Measurements from ENCODE around the gene INSIG1. TPM values are rescaled to one million over a fixed set of nuclear protein-coding genes. Genes with fewer than 3 reads are reported as not detected.
A peak's percentile ranks its signal among the peaks of the same experiment; 100 is the strongest.

The INSIG1 gene
- polyA plus RNA-seq, 3 donors: 37.1 to 85.6 (median 39.6) TPM

DNA sequence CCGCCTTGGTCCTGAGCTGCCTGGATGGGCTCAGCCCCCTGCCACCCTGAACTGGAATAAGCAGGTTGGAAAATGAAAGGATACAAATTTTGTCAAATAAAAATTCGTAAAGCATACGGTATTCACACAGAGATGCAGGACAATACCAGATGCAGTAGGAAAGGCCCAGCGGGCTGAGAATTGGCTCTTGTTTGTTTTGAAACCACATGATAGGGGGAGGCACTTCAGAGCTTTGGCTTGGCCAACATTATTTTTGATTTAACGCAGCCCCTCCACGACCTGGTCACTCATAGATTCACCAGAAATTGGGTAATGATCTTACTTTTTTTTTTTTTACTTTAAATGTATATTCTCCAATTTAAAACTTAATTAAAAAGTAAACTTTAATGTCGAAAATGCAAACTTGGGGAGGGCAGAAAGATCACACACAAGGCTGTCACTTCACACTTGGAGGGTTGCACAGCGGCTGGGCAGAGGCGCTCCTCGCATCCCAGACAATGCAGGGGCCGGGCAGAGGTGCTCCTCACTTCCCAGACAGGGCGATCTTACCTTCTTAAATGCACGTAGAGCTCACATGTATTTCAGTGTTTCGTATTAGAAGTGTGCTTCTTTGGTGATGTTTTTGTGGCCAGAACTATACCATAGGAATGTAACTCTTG lies 17.8 kb upstream of the INSIG1 start:
- Histone ChIP-seq H3K36me3 (replicated peaks in 1 of 2; ENCODE audit: control insufficient read depth in 1 of 2, insufficient read depth in 2 of 2, low read length in 2 of 2) (no peaks in the 10 kb centered on the region), H3K9me3 (replicated peaks in 1 of 2; ENCODE audit: control insufficient read depth in 1 of 2, insufficient read depth in 1 of 2, low read length in 2 of 2) (no peaks in the 10 kb centered on the region), H3K27ac (ENCODE audit: low read depth in 1 of 2, low read length in 2 of 2) (no peak overlapping the region), H2AFZ (ENCODE audit: insufficient read depth, low read depth, low read length, poor library complexity, severe bottlenecking) (no peak overlapping the region), H4K20me1 (ENCODE audit: insufficient read depth, low read length) (no peaks in the 10 kb centered on the region), H3K27me3 (ENCODE audit: control insufficient read depth in 2 of 2, insufficient read depth in 2 of 2, low read length in 2 of 2) (no peaks in the 10 kb centered on the region), H3K4me1 (ENCODE audit: control insufficient read depth in 1 of 2, insufficient read depth in 2 of 2, low read length in 2 of 2) (peaks cover 17% of the 10 kb centered on the region in 2 donors), H3K4me3 (replicated peaks in 1 of 3; ENCODE audit: low read depth in 2 of 3, low read length in 3 of 3) (no peak overlapping the region), H3K79me2 (ENCODE audit: insufficient read depth, low read length) (no peaks in the 10 kb centered on the region), H3K4me2 (replicated peaks; ENCODE audit: extremely low read depth, low read length, poor library complexity, severe bottlenecking) (no peak overlapping the region), H3K9ac (ENCODE audit: insufficient read depth, low read length, poor library complexity, severe bottlenecking) (no peak overlapping the region)
- Mint-ChIP-seq H3K36me3 (no peaks in the 10 kb centered on the region), H3K4me3 (no peak overlapping the region), H3K27ac (peak overlapping the region in 1 of 7 donors; percentile 85), H3K9me3 (peaks cover 0 to 1% (median 0%) of the 10 kb centered on the region in 7 donors), H3K27me3 (ENCODE audit: low read depth in 3 of 3) (peaks cover 6 to 11% (median 10%) of the 10 kb centered on the region in 3 donors), H3K4me1 (peaks cover 28% of the 10 kb centered on the region)
- 96% methylated on average over 7 of the region's 14 CpGs for WGBS (ENCODE audit: insufficient coverage)
- DNase-seq: no peak
- intact Hi-C loops (cut with micrococcal nuclease): loop anchor here (5.0 to 10.0 kb wide), 2 partner anchors 65 to 73 kb away; no protein-coding TSS in a partner anchor
- TF ChIP-seq, protein P1, sequence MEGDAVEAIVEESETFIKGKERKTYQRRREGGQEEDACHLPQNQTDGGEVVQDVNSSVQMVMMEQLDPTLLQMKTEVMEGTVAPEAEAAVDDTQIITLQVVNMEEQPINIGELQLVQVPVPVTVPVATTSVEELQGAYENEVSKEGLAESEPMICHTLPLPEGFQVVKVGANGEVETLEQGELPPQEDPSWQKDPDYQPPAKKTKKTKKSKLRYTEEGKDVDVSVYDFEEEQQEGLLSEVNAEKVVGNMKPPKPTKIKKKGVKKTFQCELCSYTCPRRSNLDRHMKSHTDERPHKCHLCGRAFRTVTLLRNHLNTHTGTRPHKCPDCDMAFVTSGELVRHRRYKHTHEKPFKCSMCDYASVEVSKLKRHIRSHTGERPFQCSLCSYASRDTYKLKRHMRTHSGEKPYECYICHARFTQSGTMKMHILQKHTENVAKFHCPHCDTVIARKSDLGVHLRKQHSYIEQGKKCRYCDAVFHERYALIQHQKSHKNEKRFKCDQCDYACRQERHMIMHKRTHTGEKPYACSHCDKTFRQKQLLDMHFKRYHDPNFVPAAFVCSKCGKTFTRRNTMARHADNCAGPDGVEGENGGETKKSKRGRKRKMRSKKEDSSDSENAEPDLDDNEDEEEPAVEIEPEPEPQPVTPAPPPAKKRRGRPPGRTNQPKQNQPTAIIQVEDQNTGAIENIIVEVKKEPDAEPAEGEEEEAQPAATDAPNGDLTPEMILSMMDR (IDR thresholded peaks at IDR 0.05): no peak

DNA sequence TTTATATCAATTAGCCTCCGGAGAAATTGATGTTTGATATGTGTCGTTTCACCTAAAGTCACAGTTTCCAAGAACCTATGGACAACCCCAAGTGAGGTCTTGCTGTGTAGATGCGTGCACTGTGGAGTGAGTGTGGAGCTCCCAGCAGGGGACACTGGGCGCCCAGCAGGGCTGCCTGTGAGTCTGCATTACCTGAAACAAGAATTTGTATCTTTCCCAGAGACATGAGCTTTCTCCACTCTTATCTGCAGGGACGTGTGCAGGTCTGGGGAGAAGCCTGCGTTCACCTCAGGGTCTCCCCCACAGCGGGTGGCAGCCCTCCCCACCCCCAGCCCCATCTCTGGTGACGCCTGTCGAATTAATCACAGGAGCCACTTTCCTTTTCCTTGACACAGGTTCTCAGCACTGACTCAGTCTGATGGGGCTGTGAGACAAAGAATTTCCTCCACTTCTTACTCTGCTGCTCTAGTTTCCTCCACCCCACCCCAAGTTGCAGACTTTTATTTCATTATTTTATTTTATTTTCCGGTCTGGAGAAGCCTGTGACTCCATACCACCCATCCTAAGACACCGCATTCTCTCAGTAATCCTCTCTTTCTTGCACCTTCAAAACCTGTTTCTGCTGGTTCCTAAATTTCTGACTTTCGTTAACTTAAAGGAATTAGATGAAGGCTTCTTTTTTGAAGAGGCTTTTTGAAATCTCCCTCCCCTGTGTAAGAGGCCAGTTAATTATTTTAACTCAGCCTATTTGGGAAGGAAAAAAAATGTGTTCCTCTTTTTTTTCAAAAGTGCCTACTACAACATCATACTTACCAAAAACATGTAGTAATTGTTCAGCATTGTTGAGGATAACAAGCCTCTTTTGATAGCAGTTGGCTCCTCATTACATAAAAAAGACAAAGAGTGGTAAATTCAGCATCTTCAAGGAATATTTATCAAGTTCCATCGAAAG lies 17.0 kb upstream of the INSIG1 start:
- Histone ChIP-seq H3K4me3 (replicated peaks in 1 of 3; ENCODE audit: low read depth in 2 of 3, low read length in 3 of 3) (no peak overlapping the region), H3K4me1 (ENCODE audit: control insufficient read depth in 1 of 2, insufficient read depth in 2 of 2, low read length in 2 of 2) (peaks cover 17% of the 10 kb centered on the region in 2 donors), H3K79me2 (ENCODE audit: insufficient read depth, low read length) (no peaks in the 10 kb centered on the region), H3K4me2 (replicated peaks; ENCODE audit: extremely low read depth, low read length, poor library complexity, severe bottlenecking) (no peak overlapping the region), H3K9ac (ENCODE audit: insufficient read depth, low read length, poor library complexity, severe bottlenecking) (no peak overlapping the region), H2AFZ (ENCODE audit: insufficient read depth, low read depth, low read length, poor library complexity, severe bottlenecking) (no peak overlapping the region), H3K9me3 (replicated peaks in 1 of 2; ENCODE audit: control insufficient read depth in 1 of 2, insufficient read depth in 1 of 2, low read length in 2 of 2) (no peaks in the 10 kb centered on the region), H4K20me1 (ENCODE audit: insufficient read depth, low read length) (no peaks in the 10 kb centered on the region), H3K27me3 (ENCODE audit: control insufficient read depth in 2 of 2, insufficient read depth in 2 of 2, low read length in 2 of 2) (no peaks in the 10 kb centered on the region), H3K36me3 (replicated peaks in 1 of 2; ENCODE audit: control insufficient read depth in 1 of 2, insufficient read depth in 2 of 2, low read length in 2 of 2) (no peaks in the 10 kb centered on the region), H3K27ac (ENCODE audit: low read depth in 1 of 2, low read length in 2 of 2) (peak overlapping the region; percentile 30 to 52)
- WGBS (ENCODE audit: insufficient coverage): 45% methylated on average over 5 of the region's 13 CpGs
- no peak overlapping the region for H3K4me3 Mint-ChIP-seq
- H3K9me3 Mint-ChIP-seq: no peaks in the 10 kb centered on the region
- H3K36me3 Mint-ChIP-seq: no peaks in the 10 kb centered on the region
- TF ChIP-seq, protein P1 (IDR thresholded peaks at IDR 0.05): no peak
- H3K4me1 Mint-ChIP-seq: peaks cover 30% of the 10 kb centered on the region
- H3K27me3 Mint-ChIP-seq (ENCODE audit: low read depth in 3 of 3): peaks cover 6 to 14% (median 13%) of the 10 kb centered on the region in 3 donors
- H3K27ac Mint-ChIP-seq: peak overlapping the region in 6 of 7 donors; percentile 75 to 91 (median 81)
- peak in 1 of 3 donors; percentile 25 for DNase-seq
- intact Hi-C loops (cut with micrococcal nuclease): loop anchor here in 1 of 2 donors (5.0 kb wide), 1 partner anchor 73 kb away; no protein-coding TSS in a partner anchor

Data from CD14-positive monocyte (primary cell).